ENCODE data around the gene MICAL2.

The MICAL2 gene

DNA sequence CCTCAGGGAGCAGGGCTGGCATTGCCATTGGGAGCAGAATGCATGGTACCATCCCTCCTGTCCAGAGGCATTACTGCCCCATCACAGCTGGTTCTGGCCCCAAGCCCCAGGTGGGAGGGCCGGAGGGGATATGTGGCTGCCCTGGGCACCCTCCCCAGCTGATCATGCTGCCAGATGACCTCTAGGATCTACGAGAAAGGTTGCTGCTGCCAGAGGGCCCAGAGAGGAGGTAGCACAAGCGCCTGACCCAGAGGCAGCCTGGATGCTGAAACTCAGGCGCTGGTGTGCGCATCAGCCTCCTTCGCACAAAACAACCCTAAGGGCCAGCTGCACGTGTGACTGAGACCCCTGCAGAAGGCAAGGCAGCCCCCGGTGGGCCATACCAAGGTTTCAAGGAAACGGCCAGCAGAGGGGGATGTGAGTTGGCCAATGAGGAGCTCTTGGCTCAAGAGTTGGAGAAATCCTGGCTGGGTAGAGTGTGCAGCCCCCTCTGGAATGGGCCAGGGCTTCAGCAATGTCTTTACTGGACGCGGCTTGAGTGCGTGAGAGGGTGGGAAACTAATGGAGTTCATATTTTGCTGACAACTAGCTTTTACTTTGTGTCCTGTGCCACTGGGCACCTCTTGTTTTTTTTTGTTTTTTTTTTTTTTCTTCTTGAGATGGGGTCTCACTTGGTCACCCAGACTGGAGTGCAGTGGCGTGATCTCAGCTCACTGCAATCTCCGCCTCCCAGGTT is 178.7 kb downstream of the MICAL2 start:
- no peaks in the 10 kb centered on the region for H4K20me1 ChIP-seq
- H3K4me1 ChIP-seq = peaks cover 66% of the 10 kb centered on the region
- no peak overlapping the region for H3K9ac ChIP-seq
- no peak for TF ChIP-seq Cebpa-rat (IDR thresholded peaks at IDR 0.05)
- peaks cover 5% of the 10 kb centered on the region; the same call in 1 of the 2 replicates for H3K9me3 ChIP-seq
- no peaks in the 10 kb centered on the region for H3K36me3 ChIP-seq
- peak overlapping the region; percentile 96 for H3K4me2 ChIP-seq
- H3K27ac ChIP-seq = no peak overlapping the region
- no peak overlapping the region for H3K4me3 ChIP-seq
- H3K27me3 ChIP-seq = no peaks in the 10 kb centered on the region

DNA sequence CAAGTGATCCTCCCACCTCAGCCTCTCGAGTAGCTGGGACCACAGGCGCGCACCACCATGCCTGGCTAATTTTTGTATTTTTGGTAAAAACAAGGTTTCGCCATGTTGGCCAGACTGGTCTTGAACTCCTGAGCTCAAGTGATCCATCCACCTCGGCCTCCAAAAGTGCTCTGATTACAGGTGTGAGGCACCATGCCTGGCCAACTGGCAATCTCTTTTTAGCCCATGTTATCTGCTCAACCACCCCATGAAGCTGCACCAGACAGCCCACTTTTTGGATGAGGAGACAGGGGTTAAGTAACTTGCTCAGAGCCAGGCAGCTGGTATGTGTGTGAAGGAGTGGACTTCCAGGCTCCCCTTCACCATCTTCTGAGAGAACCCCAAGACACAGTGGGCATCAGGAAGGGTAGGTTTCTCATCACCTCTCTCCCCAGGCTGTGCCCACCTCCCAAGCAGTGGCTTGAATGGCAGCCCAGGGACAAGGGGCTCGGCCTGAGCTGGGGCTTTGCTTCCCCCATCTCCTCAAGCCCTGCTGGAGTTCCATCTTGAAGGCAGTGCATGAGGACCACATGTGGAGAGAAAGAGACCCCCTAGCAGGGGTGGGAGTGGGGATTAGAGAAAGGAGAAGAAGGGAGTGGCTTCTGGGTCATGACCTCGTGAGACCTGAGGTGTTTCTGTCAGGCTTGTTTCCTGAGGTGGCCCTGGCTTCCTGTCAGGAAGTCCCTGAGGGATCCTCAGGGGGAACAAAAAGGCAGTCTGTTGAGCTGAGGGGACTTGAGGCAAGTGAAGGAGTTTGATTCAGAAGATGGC is 179.5 kb downstream of the MICAL2 start:
- TF ChIP-seq Cebpa-rat (IDR thresholded peaks at IDR 0.05) = no peak
- peak overlapping the region; percentile 96 for H3K4me2 ChIP-seq
- H3K36me3 ChIP-seq = no peaks in the 10 kb centered on the region
- H3K27me3 ChIP-seq = no peaks in the 10 kb centered on the region
- H3K9ac ChIP-seq = no peak overlapping the region; the same call in 1 of the 2 replicates
- H3K9me3 ChIP-seq = peaks cover 5% of the 10 kb centered on the region; the same call in 1 of the 2 replicates
- no peaks in the 10 kb centered on the region for H4K20me1 ChIP-seq
- peak overlapping the region; percentile 51; the same call in 1 of the 2 replicates for H3K4me3 ChIP-seq
- peaks cover 66% of the 10 kb centered on the region for H3K4me1 ChIP-seq
- peak overlapping the region; percentile 83 for H3K27ac ChIP-seq

DNA sequence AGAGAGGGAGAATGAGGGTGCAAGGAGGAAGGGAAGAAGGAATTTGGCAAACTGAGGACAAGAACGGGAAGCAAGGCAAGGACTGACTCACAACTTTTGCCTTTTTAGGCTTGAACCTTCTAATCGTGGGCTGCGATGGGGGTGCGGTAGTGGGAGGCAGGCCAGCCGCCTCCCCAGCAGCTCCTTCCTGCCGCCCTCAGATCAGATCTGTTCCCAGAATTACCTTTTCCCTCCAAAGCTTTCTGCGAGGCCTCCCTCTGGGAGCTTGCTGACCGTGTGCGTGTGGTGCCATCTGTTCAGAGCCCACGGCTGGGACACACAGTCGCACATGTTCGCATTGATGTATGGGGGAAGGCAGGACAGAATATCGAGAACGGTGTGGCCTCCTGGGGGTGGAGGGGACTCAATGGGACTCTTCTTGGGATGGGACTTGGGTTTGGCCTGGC is 180.1 kb downstream of the MICAL2 start:
- no peaks in the 10 kb centered on the region for H4K20me1 ChIP-seq
- no peak for TF ChIP-seq Cebpa-rat (IDR thresholded peaks at IDR 0.05)
- no peaks in the 10 kb centered on the region for H3K27me3 ChIP-seq
- peaks cover 66% of the 10 kb centered on the region for H3K4me1 ChIP-seq
- peak overlapping the region; percentile 96 for H3K4me2 ChIP-seq
- peaks cover 5% of the 10 kb centered on the region; the same call in 1 of the 2 replicates for H3K9me3 ChIP-seq
- H3K9ac ChIP-seq = peak overlapping the region; percentile 61; the same call in 1 of the 2 replicates
- H3K36me3 ChIP-seq = no peaks in the 10 kb centered on the region
- H3K4me3 ChIP-seq = peak overlapping the region; percentile 51; the same call in 1 of the 2 replicates
- H3K27ac ChIP-seq = peak overlapping the region; percentile 83

DNA sequence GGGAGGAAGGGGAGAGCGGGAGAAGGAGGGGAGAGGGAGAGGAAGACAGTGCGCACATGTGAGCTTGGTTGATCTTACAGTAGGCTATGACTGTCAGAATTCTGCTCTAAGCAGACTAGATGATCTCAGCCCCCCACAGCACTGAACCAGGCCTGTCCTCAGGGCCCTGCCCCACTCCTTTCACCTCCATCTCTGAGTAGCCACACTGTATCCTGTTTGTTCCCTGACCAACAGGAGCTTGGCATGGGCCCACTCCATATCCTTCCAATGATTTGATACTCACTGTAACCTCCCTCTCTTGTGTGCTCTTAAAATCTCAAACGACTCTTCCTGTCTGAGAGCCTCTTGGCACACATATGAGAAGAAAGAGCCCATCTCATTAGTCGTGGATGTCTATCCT is 180.9 kb downstream of the MICAL2 start:
- H3K27ac ChIP-seq = peak overlapping the region; percentile 83
- peaks cover 5% of the 10 kb centered on the region; the same call in 1 of the 2 replicates for H3K9me3 ChIP-seq
- no peaks in the 10 kb centered on the region for H4K20me1 ChIP-seq
- H3K4me3 ChIP-seq = no peak overlapping the region
- no peaks in the 10 kb centered on the region for H3K27me3 ChIP-seq
- H3K36me3 ChIP-seq = no peaks in the 10 kb centered on the region
- no peak for TF ChIP-seq Cebpa-rat (IDR thresholded peaks at IDR 0.05)
- peaks cover 60% of the 10 kb centered on the region for H3K4me1 ChIP-seq
- peak overlapping the region; percentile 96 for H3K4me2 ChIP-seq
- H3K9ac ChIP-seq = no peak overlapping the region

DNA sequence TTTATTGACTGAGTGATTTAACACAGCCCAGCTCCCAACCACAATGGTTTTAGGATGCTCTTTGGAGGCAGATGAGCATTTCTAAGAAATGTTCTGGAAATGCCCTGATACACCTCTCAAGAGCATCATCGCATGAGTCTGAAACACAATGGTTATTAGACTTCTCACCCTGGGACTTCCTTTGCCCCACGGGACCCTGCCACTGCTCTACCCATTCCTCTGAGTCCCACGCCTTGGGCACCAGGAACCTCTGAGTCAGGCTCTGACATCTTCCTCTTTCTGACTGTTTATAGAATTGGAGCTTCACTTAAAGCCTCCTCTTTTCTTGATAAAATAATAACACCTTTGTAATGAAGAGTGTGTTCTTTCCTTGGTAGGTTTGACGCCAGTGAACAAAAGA is 181.4 kb downstream of the MICAL2 start:
- H4K20me1 ChIP-seq = no peaks in the 10 kb centered on the region
- H3K27me3 ChIP-seq = no peaks in the 10 kb centered on the region
- peak overlapping the region; percentile 96 for H3K4me2 ChIP-seq
- peaks cover 5% of the 10 kb centered on the region; the same call in 1 of the 2 replicates for H3K9me3 ChIP-seq
- no peaks in the 10 kb centered on the region for H3K36me3 ChIP-seq
- H3K4me3 ChIP-seq = no peak overlapping the region
- no peak for TF ChIP-seq Cebpa-rat (IDR thresholded peaks at IDR 0.05)
- H3K27ac ChIP-seq = peak overlapping the region; percentile 83; the same call in 1 of the 2 replicates
- no peak overlapping the region for H3K9ac ChIP-seq
- H3K4me1 ChIP-seq = peaks cover 55% of the 10 kb centered on the region

DNA sequence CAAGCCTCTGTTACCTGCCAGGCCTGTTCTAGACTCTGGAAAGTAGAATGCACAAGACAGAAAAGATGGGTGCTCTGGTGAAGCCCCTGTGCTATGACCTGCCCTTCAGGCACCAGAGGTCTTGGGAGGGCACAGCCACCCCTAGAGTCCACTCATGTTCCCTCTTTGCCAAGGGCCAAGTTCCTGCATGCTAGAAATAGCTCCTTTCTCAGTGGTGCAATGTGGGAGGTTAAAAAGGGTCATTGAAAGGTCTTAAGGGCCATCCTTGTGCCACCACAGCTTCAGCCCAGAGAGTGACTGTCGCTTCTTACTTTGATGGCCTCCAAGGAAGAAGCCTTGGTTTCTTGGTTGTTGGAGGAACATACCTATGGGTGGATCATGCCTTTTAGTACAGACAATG is 182.4 kb downstream of the MICAL2 start:
- Histone ChIP-seq H3K27me3 (no peaks in the 10 kb centered on the region), H3K4me2 (no peak overlapping the region), H3K27ac (no peak overlapping the region), H3K9me3 (peaks cover 5% of the 10 kb centered on the region; the same call in 1 of the 2 replicates), H3K36me3 (no peaks in the 10 kb centered on the region), H4K20me1 (no peaks in the 10 kb centered on the region), H3K9ac (no peak overlapping the region), H3K4me1 (peaks cover 45% of the 10 kb centered on the region), H3K4me3 (no peak overlapping the region)
- no peak for TF ChIP-seq Cebpa-rat (IDR thresholded peaks at IDR 0.05)

DNA sequence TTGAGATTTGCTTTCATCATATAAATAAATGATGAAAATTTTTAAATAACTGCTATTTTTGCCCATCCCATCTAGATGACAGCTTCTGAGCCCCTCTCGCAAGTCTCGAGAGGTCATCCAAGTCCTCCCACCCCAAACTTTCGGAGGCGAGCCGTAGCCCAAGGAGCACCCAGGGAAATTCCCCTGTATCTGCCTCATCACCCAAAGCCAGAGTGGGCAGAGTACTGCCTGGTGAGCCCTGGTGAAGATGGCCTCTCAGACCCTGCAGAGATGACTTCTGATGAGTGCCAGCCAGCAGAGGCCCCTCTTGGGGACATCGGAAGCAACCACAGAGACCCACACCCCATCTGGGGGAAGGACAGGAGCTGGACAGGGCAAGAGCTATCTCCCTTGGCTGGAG is 183.1 kb downstream of the MICAL2 start:
- Histone ChIP-seq H3K4me1 (peaks cover 38% of the 10 kb centered on the region), H3K9me3 (peaks cover 5% of the 10 kb centered on the region; the same call in 1 of the 2 replicates), H3K27me3 (no peaks in the 10 kb centered on the region), H3K4me3 (no peak overlapping the region), H3K9ac (no peak overlapping the region), H3K4me2 (no peak overlapping the region), H3K36me3 (no peaks in the 10 kb centered on the region), H4K20me1 (no peaks in the 10 kb centered on the region), H3K27ac (no peak overlapping the region)
- TF ChIP-seq Cebpa-rat (IDR thresholded peaks at IDR 0.05) = no peak

DNA sequence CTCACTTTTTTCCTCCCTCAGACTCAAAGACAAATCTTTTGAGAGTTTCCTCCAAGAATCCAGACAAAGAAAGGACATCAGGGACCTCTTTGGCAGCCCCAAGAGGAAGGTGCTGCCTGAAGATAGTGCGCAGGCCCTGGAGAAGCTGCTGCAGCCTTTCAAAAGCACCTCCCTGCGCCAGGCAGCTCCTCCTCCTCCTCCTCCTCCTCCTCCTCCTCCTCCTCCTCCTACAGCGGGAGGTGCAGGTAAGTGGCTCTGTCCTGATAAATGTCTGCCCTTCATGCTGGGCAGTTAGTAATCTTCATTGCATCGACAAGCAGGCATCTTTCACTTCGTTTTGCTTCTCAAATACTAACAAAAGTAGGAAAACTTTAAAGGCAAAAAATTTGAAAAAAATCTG is 184.2 kb downstream of the MICAL2 start:
- no peak overlapping the region for H3K27ac ChIP-seq
- no peak overlapping the region for H3K4me2 ChIP-seq
- H4K20me1 ChIP-seq = no peaks in the 10 kb centered on the region
- H3K9me3 ChIP-seq = peaks cover 13% of the 10 kb centered on the region
- peaks cover 27% of the 10 kb centered on the region for H3K4me1 ChIP-seq
- no peaks in the 10 kb centered on the region for H3K27me3 ChIP-seq
- no peaks in the 10 kb centered on the region for H3K36me3 ChIP-seq
- TF ChIP-seq Cebpa-rat (IDR thresholded peaks at IDR 0.05) = no peak
- H3K4me3 ChIP-seq = no peak overlapping the region
- no peak overlapping the region for H3K9ac ChIP-seq

DNA sequence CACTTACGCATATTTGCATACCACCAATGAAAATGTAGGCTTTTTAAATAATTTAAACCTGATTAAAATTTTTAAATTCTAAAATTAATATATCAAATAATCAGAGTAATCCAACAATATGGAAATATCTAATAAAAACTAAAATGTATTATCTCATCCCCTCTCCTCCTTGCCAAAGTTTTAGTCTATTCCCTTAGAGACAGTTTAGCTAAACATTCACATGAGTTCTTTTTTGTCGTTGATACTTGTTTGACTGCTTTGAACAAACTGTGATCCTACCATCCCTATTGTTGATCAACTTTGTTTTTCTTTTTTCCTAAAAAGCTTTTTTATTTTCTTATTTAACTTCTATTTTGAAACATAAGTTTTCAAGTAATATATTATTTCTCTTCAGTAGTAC is 185.6 kb downstream of the MICAL2 start:
- peaks cover 26% of the 10 kb centered on the region for H3K9me3 ChIP-seq
- H3K4me1 ChIP-seq = peaks cover 13% of the 10 kb centered on the region
- no peak overlapping the region for H3K4me3 ChIP-seq
- TF ChIP-seq Cebpa-rat (IDR thresholded peaks at IDR 0.05) = no peak
- H3K27ac ChIP-seq = no peak overlapping the region
- H3K36me3 ChIP-seq = no peaks in the 10 kb centered on the region
- no peaks in the 10 kb centered on the region for H3K27me3 ChIP-seq
- H3K4me2 ChIP-seq = no peak overlapping the region
- no peak overlapping the region for H3K9ac ChIP-seq
- H4K20me1 ChIP-seq = no peaks in the 10 kb centered on the region

DNA sequence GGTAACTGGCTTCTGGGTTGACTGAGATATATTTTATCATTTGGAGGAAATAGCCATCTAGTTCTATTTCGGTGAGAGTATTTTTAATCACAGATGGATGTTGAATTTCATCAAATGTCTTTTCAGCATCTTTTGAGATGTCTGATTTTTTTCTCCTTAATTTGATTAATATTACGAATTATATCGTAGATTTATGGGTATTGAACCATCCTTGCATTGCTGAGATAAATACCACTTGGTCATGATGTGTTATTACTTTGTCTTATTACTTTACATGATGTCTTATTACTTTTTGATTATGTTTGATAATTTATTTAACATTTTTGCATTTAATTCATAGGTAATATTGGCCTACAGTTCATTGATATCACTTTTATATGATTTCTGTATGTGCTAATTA is 188.2 kb downstream of the MICAL2 start:
- Histone ChIP-seq H3K4me3 (no peak overlapping the region), H3K27ac (no peak overlapping the region), H3K4me1 (no peaks in the 10 kb centered on the region), H4K20me1 (no peaks in the 10 kb centered on the region), H3K9me3 (peaks cover 22% of the 10 kb centered on the region), H3K9ac (no peak overlapping the region), H3K36me3 (no peaks in the 10 kb centered on the region), H3K27me3 (no peaks in the 10 kb centered on the region), H3K4me2 (no peak overlapping the region)
- no peak for TF ChIP-seq Cebpa-rat (IDR thresholded peaks at IDR 0.05)

Data from BLaER1 (cell line).